ENCODE data around the gene ZIC5. TPM values are rescaled to one million over a fixed set of nuclear protein-coding genes. Genes with fewer than 3 reads are reported as not detected.

Gene ZIC5
- polyA plus RNA-seq, 2 of the 4 experiments (the other 2 are of a cell fraction) = 2.8 to 3.1 TPM

- ChIA-PET POLR2A (interaction anchor here (1.1 kb wide), 1 partner anchor 15 kb away, joined by 4 read pairs; the partner anchor contains the start of gene ZIC2), CTCF (interaction anchor here (1.1 to 1.5 kb wide), 3 partner anchors 12 to 549 kb away, joined by 3 read pairs; no protein-coding TSS in a partner anchor)
- DNase-seq (ENCODE audit: low read depth in 1 of 2, low spot score in 1 of 2) (no peak), ATAC-seq (no peak), FAIRE-seq (no peak)
- Histone ChIP-seq H3K27ac (peak overlapping the region in 1 of 2 experiments; percentile 52; a peak in 2 of 6 replicates), H3K4me1 (peaks cover 13% of the 10 kb centered on the region; the same call in 2 of the 3 replicates), H3K4me2 (peak overlapping the region; percentile 98; the same call in 2 of the 3 replicates), H3K4me3 (no peak overlapping the region), H3K9me3 (no peaks in the 10 kb centered on the region)
- 68% methylated on average over 8 of the region's 8 CpGs for WGBS (ENCODE audit: missing lambda C conversion rate)
- no peak for TF ChIP-seq SMC3 (IDR thresholded peaks at IDR 0.05)
- TF ChIP-seq ELK1 (IDR thresholded peaks at IDR 0.05; ENCODE audit: low read depth, low read length) = no peak
- no peak for TF ChIP-seq ZC3H11A (IDR thresholded peaks at IDR 0.05)
- TF ChIP-seq JUN (IDR thresholded peaks at IDR 0.05) = no peak
- no peak for TF ChIP-seq KDM5A (IDR thresholded peaks at IDR 0.05)
- TF ChIP-seq CBX2 (IDR thresholded peaks at IDR 0.05; ENCODE audit: borderline replicate concordance, low read depth) = no peak
- TF ChIP-seq RNF2 (IDR thresholded peaks at IDR 0.05; ENCODE audit: borderline replicate concordance, low read depth) = no peak
- TF ChIP-seq BCL3 (IDR thresholded peaks at IDR 0.05) = no peak
- TF ChIP-seq, protein P1, sequence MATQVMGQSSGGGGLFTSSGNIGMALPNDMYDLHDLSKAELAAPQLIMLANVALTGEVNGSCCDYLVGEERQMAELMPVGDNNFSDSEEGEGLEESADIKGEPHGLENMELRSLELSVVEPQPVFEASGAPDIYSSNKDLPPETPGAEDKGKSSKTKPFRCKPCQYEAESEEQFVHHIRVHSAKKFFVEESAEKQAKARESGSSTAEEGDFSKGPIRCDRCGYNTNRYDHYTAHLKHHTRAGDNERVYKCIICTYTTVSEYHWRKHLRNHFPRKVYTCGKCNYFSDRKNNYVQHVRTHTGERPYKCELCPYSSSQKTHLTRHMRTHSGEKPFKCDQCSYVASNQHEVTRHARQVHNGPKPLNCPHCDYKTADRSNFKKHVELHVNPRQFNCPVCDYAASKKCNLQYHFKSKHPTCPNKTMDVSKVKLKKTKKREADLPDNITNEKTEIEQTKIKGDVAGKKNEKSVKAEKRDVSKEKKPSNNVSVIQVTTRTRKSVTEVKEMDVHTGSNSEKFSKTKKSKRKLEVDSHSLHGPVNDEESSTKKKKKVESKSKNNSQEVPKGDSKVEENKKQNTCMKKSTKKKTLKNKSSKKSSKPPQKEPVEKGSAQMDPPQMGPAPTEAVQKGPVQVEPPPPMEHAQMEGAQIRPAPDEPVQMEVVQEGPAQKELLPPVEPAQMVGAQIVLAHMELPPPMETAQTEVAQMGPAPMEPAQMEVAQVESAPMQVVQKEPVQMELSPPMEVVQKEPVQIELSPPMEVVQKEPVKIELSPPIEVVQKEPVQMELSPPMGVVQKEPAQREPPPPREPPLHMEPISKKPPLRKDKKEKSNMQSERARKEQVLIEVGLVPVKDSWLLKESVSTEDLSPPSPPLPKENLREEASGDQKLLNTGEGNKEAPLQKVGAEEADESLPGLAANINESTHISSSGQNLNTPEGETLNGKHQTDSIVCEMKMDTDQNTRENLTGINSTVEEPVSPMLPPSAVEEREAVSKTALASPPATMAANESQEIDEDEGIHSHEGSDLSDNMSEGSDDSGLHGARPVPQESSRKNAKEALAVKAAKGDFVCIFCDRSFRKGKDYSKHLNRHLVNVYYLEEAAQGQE (IDR thresholded peaks at IDR 0.05) = no peak
- no peak for TF ChIP-seq NR3C1 (IDR thresholded peaks at IDR 0.05)
- no peak for TF ChIP-seq PBX3 (IDR thresholded peaks at IDR 0.05)
- TF ChIP-seq CBX8 (IDR thresholded peaks at IDR 0.05) = no peak
- no peak for TF ChIP-seq SREBF2 (IDR thresholded peaks at IDR 0.05)
- TF ChIP-seq CHD2 (IDR thresholded peaks at IDR 0.05; ENCODE audit: low read length, partially characterized antibody) = no peak
- no peak for TF ChIP-seq HMGXB4 (CRISPR knock-in tag; IDR thresholded peaks at IDR 0.05; ENCODE audit: borderline replicate concordance)
Observed at GRCh38 chr13:99966064-99966805, 5.3 kb downstream of the ZIC5 start.
